Stimulated activated CD4-positive, alpha-beta T cell treated with anti-CD3 and anti-CD28 coated beads, Interleukin-1b, Interleukin-23, amount 100 ng/mL, for 24 hours (primary cell): ENCODE results near the gene CD40LG.

Experiments used
- DNase-seq, 4 experiments: peaks; one replicate each; pipeline ENCODE4 v3.0.0-alpha.2; 2020; ENCODE audit warnings: low read depth in 4 of 4, low spot score in 1 of 4

The CD40LG gene

DNA sequence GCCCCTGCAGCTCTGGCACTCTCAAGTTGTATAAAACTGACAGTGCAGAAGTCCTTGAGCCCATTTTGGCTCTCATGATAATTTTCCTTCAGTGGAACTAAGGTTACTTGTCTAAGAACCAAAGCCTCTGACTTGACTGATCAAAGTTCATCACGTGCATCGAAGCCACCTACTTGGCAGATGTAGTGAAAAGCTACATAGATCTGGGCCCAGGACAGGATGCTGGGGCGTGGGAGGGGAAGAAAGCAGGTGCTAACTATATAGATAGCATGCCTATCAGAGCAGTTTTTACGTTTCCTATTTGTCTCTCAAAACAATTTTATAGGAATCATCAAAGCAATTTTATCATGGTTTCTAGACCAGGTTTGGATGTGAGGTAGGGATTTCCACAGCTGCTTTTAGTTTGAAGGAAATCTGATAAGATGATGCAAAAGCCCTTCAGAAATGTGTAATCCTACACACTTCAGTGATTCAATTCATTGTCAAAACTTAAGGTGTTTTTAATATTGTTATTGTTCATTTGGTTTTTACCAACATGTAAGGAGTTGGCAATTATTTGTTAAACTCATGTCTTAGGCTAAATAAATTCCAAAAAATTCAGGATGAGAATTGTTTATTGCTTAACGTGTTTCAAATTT is 1.2 kb upstream of the CD40LG start:
- DNase-seq, result peak in 1 of 4 experiments; percentile 28

DNA sequence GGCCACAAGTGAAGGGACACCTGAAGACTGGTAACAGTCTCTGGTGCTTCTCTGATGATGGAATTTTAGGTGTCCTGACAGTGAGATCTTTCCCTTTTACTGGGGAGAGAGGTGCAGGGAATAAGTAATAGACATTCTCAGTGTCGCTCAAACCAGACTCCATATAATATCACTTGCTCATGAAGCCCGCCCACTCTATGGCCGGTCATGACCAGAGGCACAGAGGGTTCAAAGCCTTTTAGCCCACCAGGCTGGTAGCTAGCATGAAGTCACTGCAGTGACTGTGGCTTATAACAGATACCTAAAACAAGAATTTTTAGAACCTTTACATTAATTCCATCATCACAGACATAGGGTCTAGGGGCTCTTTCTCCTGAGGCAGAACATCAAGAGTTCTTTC is 2.9 kb downstream of the CD40LG start:
- no peak for DNase-seq

DNA sequence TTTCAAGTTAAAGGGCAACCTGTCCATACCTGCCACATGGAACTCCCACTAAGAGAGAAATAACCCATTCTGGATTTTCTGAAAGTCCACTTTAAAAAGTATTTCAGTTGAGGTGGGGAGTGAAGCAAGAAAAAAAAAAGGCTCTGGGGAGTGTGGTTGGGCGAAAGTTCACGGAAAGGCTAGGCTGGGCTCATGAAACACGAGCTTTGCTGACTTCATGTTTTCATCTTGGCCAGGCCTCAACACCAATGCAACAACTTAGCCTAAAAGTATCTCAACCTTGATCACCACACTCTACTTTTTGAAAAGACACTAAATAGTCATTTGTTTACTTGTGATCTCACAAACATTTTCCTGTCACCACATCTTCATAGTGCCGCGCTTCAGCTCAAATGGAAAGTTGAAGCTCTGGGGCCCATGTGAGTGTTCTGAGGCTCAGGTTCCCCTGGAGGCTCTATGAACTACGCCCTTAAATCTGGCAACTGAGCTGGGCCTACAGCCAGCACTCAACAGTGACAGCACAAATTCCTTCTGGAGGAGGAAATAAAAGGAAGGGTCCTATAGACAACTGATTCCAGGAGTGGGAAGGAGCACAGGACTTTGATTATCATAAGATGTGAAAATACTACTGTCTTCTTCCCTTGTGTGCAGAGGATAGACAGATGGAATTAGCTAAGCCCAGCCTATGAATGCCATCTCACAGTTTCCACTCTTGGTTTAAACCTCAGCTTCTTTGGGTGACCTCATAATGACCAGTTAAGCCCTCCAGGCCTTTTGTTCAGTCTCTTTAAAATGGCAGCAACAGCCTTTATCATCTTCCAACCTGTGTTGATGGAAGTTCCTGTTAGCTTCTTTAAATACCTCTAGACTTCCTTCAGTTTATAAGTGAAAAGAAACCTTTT is 5.1 kb downstream of the CD40LG start:
- no peak for DNase-seq

DNA sequence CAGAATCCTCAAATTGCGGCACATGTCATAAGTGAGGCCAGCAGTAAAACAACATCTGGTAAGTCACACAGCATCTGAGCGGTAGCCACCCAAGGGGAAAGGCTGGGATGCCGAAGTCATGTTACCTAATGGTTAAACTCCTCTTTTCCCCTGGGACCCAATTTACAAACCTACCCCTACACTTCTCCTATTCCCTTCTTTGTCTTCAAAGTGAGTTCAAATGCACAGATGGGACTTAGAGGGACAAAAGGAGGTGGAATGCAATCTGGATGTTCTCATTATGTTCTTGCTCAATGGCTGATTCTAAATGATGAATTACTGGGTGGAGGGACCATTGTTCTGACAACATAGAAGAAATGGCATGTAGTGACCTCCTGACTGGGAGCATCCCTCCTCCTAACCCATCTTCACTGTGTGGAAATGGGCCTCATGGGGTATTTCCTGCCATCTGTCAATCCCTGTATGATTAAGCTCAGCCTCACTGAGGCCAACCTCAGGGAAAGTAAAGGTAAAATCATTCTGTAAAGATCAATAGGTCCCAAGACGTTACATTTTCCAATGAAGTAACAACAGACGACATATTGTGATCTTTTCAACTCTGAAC is 8.5 kb downstream of the CD40LG start:
- DNase-seq, result no peak

DNA sequence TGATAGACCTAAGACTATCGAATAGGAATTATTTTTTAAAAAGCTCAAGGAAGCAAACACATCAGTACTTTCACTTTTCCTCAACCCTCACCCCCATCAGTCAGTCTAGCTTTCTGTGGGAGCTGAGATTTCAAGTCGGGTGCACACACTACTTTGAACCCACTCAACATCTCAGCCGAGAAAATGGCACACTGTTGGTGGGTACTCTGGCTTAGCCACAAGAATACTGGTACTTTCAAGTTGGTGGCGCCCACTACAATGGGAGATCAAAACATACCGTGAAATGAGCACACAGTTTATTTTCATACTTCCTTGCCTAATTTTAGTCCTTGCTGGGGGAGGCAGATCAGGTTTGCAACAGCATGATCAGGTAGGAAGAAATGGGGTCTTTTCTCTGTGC is 10.2 kb downstream of the CD40LG start:
- DNase-seq, result no peak

DNA sequence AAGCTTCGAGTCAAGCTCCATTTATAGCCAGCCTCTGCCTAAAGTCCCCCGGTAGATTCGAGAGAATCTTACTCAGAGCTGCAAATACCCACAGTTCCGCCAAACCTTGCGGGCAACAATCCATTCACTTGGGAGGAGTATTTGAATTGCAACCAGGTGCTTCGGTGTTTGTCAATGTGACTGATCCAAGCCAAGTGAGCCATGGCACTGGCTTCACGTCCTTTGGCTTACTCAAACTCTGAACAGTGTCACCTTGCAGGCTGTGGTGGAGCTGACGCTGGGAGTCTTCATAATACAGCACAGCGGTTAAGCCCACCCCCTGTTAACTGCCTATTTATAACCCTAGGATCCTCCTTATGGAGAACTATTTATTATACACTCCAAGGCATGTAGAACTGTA is 11.2 kb downstream of the CD40LG start:
- no peak for DNase-seq

DNA sequence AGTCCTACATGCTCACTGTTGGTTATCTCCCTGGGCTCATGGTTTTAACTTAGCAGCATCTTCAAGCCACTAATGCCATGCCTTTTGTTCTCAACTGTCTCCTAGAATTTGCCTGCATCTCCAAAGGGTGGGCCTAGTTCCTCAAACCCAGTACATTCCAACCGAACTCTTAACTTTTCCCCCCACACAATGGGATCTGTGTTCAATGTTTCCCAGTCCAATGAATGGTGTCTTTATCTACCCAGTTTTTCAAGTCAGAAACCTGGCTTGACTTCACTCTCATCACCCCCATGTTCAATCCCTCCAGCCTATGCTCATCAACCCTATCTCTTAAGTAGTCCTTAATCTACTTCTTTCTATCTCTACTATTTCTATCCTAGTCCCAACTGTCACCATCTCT is 12.9 kb downstream of the CD40LG start:
- no peak for DNase-seq

DNA sequence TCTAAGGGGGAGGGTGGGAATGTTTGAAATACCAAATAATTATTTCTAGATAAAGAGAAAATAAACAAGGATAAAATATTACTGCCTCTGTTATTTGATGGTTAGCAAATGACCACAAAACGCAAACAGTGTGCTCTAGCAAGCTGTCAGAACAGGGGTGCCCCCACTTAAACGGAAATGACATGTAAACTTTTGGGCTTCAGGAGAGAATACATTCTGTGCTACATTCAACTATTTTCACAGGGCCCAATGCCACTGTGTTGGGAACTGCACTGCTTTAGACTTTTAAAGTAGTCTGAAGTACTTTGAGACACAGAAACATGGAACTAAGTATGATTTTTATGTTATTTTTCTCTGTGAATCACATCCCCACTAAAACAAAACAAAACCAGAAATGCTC is 14.1 kb downstream of the CD40LG start:
- no peak for DNase-seq

DNA sequence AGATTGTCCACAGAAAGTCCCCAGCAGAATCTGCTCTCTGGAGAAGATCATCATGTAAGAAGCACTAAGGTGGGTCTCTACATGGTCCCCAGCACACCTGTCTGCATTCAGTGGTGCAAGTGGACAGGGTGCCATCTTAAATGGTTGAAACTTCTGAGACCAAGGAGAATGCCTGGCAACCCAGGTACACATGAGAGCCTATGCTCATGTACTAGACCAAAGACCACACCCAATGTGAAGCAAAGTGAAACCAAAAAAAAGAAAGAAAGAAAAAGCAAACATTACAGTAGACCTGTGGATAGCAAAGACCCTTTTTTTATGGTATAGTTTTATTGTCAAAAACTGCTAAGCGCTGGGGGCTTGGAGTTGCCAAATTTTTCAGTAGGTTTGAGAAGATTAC is 15.0 kb downstream of the CD40LG start:
- no peak for DNase-seq

DNA sequence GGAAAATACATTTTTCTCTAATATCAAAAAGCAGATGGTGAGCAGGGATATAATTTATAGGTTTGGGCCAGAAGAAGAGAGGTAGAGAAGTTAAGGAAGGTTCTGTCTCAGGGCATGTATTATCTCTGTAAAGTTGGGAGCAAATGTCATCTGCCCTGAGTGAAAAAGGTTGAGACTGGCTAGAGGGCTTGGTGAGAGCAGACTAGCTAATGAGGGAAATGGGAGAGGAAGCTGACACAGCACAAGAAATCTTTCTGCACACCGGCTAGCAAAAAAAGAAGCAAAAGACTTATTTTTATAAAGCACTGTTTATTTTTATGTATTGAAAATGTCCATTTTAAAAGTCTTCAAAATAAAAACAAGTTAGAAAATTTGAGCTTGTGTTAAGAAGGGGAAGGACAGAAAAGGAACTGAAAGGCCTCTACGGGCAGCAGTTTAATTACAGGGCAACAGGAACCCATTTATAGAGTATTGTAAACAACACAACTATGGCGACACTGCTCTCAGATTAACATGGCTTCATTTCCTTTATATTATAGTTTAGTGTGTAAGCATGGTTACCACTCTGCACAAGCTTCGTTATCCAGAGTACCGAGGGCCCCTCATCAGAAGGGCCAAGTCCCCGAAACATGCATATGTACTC is 17.4 kb downstream of the CD40LG start:
- no peak for DNase-seq

DNA sequence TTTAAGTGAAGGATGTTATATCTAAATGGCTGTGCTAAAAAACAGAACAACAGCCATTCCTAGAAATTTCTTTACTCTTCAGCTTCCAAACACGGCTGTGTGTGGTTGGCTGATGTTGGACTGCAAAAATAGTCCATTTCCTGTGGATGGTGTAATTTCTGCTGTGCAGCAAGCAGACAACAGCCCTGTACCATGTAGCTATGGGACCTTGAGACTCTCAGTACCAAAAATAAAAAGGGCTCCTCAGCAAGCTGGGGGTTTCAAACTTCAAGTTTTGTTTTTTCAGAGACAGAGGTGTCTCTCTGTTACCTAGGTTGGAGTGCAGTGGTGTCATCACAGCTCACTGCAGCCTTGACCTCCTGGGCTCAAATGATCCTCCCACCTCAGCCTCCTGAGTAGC is 18.1 kb downstream of the CD40LG start:
- no peak for DNase-seq

DNA sequence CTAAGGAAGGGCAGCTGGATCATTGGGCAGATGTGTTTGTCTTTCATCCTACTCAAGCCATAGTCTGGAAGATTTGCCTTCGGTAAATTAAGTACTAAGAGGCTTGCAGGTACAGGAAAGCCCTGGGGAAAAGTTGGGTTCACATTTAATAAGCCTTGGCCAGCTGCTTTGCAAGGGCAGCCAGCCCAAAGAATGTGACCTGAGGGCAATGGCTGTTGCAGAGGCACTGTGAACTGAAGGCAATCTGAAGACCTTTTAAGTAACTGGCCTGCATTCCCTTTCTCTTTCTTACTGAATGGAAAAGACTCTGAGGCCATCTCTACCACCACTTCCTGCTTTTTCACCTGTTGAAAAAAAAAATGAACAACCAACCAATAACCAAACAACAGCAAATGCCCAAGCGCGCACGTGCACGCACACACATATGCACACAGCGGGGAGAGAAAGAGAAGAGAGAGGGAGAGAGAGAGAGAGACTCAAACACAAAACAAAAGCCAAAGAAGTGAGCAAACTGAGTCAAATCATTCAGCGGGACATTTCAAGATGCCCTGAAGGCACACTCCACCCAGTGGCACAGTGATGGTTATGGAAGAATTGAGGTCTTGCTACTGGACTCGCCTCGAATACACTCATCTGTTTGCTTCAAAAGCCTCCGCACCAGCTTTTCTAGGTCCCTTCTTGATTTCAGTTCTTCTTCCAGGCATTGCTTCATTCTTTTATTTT is 19.6 kb downstream of the CD40LG start:
- no peak for DNase-seq

DNA sequence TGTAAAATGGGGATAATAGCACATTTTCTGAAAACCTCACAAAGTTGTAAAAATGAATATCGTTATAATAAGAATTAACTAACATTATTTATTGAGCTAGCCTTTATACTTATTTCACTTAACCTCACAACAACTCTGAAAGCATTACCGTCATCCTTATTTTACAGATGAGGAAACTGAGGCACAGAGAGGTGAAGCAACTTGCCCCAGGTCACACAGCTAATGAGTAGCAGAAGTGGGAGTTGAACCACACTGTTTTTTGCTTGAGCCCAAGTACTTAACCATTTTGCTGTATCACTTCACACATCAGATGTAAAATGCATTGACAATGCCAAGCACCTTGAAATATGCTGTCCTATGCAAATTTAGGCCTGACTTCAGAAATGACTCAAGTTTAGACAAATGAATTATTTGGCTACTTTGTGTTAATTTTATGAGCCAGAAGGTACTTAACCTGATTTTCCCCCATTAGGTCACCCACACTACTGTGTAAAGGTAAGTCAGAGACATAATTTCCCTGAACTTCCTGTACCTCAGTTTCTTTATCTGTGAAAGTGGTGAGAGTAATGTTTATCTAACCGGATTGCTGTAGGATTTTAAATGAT is 23.1 kb downstream of the CD40LG start:
- DNase-seq, result no peak

DNA sequence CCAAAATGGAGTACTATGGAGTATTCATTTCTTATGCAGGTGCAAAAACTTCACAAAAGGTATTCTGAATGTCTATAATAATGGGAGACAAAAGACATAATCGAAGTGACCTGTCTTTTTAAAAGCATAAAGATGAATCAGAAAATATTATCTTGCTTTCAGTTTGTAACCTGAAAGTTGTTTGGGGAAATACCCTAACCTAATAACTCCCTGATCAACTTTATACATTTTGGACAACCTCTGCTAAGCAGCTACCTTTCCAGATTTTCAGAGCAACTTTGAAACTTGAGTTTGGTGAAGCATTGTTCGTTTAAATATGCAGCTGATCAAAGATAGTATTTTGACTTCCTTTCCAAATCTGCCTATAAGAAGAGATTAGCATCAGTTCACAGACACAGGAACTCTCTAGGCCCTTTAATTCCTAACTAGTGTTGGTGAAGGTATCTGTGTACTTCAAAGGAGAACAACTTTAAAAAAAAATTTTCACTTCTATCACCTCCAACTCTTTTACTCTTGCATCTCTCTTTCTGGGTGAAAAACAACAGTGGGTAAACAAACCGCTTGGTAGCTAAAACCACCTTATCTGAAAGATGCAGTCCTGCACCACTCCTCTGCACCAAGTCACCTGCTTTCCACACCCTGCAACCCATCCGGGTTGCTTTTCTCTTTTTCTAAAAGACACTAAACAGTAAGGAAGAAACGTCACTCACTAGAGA is 26.5 kb downstream of the CD40LG start:
- DNase-seq, result no peak

DNA sequence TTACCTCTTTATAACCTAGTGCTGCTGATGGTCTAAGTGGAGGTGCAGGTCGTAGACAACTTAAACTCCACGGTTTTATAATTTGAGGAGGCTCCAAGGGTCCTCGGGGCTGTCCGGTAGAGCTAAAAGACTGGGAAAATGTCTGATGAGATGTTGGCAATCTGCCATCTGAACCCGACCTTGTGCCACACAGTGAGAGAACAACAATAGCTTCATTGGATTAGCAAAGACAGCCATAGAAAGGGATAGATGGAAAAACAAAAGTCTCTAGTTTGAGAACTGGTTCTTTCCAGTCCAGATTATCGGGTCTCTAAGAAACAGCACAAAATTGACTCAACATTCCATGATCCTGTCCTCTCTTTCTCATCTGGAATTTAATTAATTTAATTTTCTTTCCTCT is 31.6 kb downstream of the CD40LG start:
- no peak for DNase-seq

DNA sequence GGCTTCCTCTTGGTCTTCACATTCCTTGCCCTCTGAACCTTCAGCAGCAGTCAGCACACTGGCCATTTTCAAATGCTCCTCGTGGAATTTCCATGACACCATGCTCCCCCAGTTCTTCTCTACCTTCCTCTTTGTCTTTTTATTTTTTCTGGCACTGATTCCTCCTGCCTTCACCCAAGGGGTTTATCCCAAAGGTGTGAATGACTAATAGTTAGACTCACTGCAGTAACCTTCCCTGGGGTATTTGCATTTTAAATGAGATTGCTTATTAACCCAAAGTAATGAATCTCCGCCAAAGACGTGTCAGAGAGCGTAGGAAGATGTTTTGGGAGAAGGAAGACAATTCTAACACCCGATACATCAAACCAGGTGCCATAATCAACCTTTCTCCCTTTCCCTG is 36.2 kb downstream of the CD40LG start:
- DNase-seq, result no peak

DNA sequence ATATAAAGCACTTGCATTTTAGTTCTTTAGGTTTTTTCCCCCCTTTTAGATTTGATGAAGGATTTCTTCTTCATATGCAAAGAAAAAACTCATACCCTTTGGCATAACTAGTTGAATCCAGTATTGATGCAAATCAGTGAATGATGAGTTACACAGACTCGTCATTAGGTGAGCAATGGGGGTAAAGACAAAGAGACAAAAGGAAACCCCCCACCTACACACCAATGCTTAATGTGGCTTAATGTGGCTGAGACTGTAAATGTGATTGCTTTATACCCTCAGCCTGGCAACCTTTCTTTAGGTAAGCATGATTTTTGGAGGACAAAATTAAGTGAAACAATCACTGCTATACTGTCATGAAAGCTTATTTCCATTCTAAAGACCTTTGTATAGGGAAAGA is 39.5 kb downstream of the CD40LG start:
- DNase-seq, result peak in 2 of 4 experiments; percentile 21 to 36

DNA sequence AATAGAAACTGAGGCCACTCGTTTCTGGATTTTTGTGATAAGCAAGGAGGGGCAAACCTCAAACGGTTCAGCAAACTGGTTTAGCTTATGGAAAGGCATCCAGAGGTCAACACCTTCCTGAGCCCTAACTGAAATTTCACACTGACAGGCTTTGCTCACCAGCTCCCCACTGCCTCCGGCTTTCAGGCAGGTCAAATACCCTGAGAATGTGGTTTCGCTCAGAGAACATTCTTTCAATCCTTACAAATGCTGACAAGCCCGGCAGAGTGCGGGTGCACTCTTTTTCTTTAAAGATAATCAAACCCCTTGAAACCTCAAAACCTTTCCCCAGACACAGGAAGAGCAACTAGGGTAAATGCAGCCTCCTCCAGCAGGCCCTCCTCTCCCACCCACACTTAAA is 41.5 kb downstream of the CD40LG start:
- DNase-seq, result no peak

DNA sequence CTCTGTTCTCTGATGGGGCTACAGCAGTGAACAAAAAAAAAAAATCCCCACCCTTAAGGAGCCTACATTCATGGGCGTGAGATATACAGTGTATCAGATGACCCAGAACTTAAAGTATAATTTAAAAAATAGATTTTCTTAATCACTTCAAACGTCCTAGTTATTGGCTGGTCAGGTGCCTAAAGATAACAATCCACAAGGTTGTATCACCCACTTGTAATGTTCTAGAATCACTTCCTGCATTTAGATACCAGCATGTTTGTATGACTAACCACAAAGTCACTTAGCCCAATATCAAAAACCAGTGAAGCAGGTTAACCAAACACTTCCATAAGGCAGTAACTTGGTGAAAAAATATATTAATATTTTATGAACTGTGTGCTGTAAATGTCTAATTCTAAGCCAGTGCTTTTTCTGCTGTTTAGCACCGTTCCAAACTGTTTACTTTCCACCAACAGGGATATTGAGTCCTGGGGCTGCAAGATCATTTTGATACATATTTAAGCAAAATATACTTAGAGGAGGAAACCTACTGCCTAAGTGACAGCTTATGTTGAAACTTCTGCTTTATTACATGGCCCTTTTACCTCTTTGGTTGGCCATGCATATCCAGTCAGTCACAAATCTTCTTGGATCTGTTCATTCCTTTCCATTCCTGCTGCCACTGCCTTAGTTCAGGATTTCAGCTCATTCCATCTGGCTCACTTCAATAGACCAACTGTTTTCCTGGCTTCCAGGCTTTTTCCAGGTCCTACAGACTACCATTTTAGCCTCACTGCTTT is 43.3 kb downstream of the CD40LG start:
- DNase-seq, result no peak
